ENCODE measurements around the gene INO80D.
"Not testable (repeated sequence)": the region's sequence is repeated elsewhere in the genome, so short reads cannot be mapped to it uniquely, and the experiment has no call there.

Gene INO80D

GRCh38 chr2:206028101-206028500 is 57.9 kb downstream of the INO80D start:
- peak; percentile 51 for DNase-seq (ENCODE audit: low spot score)

GRCh38 chr2:206023183-206023582 is 62.8 kb downstream of the INO80D start:
- no peak for DNase-seq (ENCODE audit: low spot score)

DNA sequence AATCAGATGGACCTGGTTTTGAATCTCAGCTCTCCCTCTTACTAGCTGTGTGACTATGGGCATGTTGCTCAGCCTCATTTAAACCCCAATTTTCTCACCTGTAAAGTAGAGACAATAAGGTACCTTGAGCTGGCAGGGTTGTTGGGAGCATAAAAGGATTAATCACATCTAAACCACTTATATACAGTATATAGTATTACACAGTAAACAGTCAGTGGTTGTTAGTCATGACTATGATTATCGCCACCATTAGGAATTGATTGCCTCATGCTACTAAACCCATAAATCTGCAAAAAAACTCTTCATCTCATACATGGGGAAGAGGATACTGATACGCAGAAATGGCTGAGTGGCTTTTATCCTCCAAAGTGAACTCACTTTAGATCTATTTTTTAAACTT is 65.8 kb downstream of the INO80D start:
- DNase-seq (ENCODE audit: low spot score), result no peak

DNA sequence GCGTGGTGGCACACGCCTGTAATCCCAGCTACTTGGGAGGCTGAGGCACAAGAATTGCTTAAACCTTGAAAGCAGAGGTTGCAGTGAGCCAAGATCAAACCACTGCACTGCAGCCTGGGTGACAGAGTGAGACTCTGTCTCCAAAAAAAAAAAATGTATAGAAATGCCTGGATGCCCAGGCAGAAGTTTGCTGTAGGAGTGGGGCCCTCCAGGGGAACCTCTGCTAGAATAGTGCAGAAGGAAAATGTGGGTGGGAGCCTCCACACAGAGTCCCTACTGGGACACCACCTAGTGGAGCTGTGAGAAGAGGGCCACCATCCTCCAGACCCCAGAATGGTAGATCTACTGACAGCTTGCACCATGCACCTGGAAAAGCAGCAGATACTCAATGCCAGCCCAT is 70.2 kb downstream of the INO80D start:
- not testable (repeated sequence) for DNase-seq (ENCODE audit: low spot score)

GRCh38 chr2:206011795-206012194 is 74.2 kb downstream of the INO80D start:
- DNase-seq (ENCODE audit: low spot score), result peak; percentile 62

GRCh38 chr2:206011018-206011614 is 74.9 kb downstream of the INO80D start:
- no peak for DNase-seq (ENCODE audit: low spot score)

DNA sequence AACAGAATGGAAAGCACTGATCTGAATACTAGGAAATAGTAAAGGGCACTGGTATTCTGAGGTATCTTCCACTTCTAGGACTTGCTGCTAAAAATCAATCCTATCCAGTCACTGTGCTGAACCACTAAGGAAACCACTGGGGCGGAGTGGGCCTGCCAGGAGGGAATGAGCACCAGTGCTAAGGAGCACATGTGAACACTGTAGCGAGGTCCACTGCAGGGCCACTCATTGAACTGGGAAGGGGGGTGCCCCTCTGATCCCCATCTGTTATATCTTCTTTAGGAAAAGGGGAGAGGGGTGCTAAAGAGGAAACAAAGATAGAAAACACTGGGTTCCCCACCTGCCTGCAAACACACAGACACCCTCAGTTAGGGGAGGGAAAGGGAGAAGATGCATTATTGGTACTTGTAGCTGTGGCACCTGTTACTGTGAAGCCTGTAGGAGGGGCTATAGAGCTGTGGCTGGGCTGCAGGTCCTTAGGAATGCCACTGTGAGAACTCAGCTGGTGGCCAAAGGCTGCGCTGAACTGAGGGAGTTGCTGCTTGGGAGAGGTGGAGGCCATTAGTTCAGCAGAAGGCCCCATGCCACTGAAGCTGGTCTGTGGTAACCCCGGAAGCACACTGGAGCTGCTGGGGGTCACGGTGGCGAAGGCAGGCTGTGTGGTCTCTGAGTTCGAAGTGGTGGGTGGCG is 81.8 kb downstream of the INO80D start:
- peak; percentile 23 for DNase-seq (ENCODE audit: low spot score)

- no peak for DNase-seq (ENCODE audit: low spot score)
These were observed 83.5 kb downstream of the INO80D start for GRCh38 chr2:206002440-206002839.

DNA sequence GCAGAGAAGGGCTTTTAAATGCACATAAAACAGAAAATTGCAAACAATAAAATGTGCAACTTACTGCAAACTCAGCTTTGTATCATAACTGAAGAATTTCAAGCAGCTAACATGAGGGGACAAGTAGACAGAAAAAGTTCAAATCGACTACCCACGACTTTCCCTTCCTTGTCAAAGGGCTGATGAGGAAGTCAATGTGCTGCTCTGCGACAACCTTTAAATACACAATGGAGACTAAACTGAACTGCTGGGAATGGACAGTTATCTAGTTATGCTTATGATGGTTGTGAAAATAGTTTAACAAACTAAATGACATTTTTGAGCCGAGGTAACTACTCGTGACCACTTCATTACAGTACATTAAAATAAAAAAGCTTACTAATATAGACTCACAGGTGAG is 84.1 kb downstream of the INO80D start:
- no peak for DNase-seq (ENCODE audit: low spot score)

DNA sequence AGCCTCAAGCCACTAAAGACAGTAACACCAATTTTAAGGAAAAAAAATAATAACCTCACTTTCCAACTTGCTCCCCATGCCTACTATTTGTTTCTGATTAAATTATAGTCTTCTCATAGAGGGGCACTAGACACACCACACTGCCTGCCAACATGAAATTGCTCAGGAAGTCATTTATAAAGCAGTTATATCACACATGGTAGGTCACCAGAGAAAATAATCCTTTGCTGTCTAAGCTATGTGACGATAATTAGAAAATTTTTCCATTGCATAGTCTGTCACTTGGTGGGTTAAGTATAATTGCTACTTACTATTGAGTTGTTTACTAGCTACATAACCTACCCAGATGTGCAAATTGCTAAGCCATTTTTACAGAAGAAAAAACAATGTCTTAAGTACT is 85.2 kb downstream of the INO80D start:
- no peak for DNase-seq (ENCODE audit: low spot score)

DNA sequence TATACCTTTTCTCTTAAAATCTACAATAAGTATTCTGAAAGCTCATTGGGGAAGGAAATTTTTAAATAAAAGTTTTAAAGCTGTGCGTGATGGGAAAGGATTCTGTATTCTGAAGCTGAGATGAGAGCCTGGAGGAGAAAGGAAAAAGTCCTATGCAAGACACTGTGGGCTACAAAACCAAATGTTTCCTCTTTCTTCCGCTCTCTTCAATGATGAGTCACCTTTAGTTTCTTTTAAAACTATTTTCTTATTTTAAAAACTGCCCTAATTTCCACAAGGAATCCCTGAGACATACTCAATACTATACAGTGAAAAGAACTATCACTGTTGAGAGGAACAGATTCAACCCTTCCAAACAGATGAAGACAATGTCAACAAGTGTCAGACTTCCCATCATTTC is 87.4 kb downstream of the INO80D start:
- DNase-seq (ENCODE audit: low spot score), result no peak

GRCh38 chr2:205996161-205996560 is 89.8 kb downstream of the INO80D start:
- DNase-seq (ENCODE audit: low spot score), result no peak

DNA sequence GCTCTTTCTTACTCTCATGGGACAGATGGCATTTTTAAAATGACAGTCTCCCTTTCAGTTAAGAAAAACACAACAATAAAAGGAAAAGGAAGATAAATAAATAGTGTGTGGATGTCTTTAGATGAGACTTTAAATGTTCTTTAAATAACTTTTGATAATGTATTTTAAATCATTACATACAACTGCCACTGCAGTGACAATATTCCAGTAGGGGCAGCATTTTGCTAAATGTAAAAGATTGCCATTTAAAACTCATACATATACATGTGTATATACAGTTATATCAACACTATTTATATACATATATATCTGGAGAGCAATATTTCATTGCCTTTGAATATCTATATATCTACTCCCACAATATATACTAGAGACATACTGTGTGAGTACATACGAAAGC is 90.7 kb downstream of the INO80D start:
- no peak for DNase-seq (ENCODE audit: low spot score)

GRCh38 chr2:205994344-205994743 is 91.6 kb downstream of the INO80D start:
- no peak for DNase-seq (ENCODE audit: low spot score)

DNA sequence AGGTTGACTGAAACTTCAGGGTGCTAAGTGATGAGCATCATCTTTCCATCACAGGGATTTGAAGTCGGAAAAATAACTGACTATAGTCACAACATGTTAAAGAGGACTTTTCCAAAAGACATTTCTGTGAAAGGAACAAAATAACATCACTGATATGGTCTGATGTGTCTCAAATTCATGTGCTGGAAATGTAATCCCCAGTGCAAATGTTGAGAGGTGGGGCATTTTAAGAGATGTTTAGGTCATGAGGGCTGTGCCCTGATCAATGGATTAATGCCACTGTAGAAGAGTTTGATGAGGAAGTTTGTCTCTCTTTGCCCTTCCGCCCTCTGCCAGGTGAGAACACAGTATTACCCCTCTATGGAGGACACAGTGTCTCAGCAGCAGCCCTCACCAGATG is 95.9 kb downstream of the INO80D start:
- DNase-seq (ENCODE audit: low spot score), result no peak

- peak; percentile 76 for DNase-seq (ENCODE audit: low spot score)
These were observed 96.5 kb downstream of the INO80D start for GRCh38 chr2:205989271-205990071.

DNA sequence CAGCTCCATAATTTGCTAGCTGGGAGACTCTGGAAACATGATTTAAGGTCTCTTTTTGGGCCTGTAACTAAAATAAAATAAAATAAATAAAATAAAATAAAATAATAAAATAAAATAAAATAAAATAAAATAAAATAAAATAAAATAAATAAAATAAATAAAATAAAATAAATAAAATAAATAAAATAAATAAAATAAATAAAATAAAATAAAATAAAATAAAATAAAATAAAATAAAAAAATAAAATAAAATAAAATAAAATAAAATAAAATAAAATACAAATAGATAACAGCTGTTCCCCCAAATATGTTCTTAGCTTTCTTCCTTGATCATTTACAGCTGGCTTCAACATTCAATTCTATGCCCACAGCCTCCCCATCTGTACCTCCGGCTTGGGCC is 97.3 kb downstream of the INO80D start:
- DNase-seq (ENCODE audit: low spot score), result not testable (repeated sequence)

GRCh38 chr2:205988274-205988673 is 97.7 kb downstream of the INO80D start:
- no peak for DNase-seq (ENCODE audit: low spot score)

- DNase-seq (ENCODE audit: low spot score), result not testable (repeated sequence)
These were observed 99.6 kb downstream of the INO80D start for GRCh38 chr2:205986334-205986733.

DNA sequence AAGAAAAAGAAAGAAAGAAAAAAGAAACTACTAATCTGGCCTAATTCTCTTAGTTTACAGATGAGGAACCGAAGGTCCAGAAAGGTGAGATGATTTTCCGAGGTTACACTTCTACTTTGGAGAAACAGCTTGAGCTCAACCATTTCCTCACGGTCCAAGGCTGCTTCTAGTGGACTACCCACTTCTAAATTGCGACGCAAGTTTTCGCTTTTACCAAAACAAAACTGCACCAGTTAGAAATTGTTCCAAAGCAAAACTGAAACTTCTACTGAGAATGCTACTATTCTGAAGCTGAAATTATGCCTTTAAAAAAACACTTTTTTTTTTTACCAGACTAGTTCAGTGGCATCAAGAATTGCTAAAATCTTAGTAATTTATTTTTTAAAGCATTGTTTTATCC is 101.6 kb downstream of the INO80D start:
- no peak for DNase-seq (ENCODE audit: low spot score)

GRCh38 chr2:205982776-205983327 is 103.1 kb downstream of the INO80D start:
- DNase-seq (ENCODE audit: low spot score), result no peak

DNA sequence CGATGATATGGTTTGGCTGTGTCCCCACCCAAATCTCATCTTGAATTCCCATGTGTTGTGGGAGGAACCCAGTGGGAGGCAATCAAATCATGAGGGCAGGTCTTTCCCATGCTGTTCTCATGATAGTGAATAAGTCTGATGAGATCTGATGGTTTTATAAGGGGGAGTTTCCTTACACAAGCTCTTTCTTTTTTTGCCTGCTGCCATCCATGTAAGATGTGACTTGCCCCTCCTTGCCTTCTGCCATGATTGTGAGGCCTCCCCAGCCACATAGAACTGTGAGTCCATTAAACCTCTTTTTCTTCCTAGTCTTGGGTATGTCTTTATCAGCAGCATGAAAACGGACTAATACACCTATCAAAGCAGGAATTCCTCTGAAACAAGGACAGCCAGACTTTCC is 107.2 kb downstream of the INO80D start:
- DNase-seq (ENCODE audit: low spot score), result not testable (repeated sequence)

DNA sequence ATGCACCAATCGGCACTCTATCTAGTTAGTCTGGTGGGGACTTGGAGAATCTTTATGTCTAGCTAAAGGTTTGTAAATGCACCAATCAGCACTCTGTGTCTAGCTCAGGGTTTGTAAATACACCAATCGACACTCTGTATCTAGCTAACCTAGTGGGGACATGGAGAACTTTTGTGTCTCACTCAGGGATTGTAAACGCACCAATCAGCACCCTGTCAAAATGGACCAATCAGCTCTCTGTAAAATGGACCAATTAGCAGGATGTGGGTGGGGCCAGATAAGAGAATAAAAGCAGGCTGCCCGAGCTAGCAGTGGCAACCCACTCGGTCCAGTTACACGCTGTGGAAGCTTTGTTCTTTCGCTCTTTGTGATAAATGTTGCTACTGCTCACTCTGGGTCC is 108.3 kb downstream of the INO80D start:
- DNase-seq (ENCODE audit: low spot score), result not testable (repeated sequence)

Measured in kidney tubule cell (primary cell).